Suppressor macrophage (primary cell): ENCODE measurements around the gene EN1.

Experiments used
- DNase-seq, 4 experiments: peaks; one replicate each; pipeline ENCODE4 v3.0.0-alpha.2; 2020 to 2022

Gene EN1

DNA sequence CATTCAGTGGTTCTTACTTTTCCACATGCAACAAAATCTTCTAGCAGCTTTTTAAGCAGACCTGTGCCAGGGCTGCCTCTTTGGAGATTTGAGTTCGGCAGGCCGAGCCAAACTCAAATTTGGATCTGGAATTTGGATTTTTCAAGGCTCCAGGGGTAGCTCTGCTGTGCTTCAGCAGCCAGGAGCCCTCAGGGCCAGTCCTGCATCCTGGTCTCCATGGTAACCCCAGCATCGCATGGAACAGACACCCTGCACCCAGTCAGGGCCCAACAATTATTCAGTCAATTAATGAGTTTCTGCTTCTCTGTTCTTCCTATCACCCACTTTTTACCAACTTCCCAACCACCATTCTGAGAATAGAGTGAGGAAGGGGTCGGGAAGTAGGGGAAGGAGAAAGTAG lies 30.0 kb downstream of the EN1 start:
- no peak for DNase-seq

GRCh38 chr2:118816669-118817068 lies 30.8 kb downstream of the EN1 start:
- DNase-seq = no peak

GRCh38 chr2:118815731-118816130 lies 31.7 kb downstream of the EN1 start:
- DNase-seq = no peak

DNA sequence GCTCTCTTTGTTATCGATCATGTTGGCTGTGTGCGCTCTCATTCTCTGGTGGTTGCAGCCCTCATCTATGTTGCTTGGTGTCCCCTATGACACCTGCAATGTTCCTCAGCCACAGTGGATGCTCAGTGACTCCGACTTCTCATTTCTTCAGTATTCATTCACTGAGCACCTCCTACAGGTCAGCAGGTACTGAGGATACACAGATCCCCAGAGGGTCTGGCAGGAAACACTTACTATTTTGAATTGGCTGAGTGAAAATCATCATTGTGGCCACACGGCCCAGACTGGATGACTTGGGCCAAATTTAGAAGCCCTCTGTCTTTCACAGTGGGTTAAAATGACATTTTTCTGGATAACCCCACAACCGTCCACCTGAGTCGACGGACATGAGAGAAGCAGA lies 32.1 kb downstream of the EN1 start:
- no peak for DNase-seq

DNA sequence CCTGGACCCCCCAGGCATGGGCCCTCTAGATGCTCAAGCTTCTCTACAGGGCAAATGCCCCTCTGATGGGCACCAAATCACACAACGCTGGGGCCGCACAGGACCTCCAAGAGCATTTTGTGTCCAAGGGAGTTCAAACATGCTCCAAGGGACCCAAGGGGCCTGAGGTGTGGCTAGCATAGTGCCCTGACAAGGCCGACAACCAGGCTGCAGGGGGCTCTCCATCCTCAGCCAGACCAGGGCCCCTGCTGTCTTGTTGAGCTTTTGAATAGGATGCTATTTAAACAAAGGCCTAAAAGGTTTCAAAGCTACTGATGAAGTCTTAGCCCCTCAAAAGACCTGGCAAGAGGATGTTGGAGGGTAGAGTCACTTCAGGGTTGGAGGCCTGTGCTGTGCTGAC lies 33.1 kb downstream of the EN1 start:
- DNase-seq = no peak

DNA sequence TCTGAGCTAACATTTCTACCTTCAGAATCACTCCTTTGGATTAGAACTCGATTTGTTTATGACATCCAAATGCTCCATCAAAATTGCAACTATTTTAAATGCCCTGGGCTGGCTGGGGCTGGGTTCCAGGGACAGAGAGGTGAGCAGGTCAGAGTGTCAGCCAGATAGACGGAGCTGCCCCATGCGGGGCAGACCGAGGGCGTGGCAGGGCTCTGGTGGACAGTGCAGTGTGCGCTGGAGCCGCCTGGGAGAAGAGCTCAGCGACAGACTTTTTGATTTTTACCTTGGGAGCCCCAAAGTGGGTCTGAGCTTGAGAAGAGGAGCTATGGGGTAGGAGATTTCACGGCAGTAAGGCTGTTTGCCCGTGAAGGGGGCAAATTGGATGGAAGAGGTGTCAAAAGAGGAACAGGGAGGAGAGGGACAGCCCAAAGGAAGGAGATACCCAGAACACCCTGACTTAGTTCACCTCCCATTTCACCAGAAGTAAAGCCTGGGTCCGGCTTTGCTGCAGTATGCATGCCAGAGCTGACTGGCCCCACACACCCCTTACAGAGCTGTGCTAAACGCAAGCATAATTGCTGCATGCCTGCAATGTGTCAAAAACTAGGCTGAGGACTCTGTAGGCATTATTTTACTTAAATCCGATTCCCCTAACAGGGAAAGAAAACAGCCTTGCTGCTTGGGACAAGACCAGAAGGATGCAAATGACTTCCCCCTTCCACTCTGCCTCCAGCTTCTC lies 33.7 kb downstream of the EN1 start:
- DNase-seq = no peak

GRCh38 chr2:118813111-118813510 lies 34.3 kb downstream of the EN1 start:
- DNase-seq = no peak

DNA sequence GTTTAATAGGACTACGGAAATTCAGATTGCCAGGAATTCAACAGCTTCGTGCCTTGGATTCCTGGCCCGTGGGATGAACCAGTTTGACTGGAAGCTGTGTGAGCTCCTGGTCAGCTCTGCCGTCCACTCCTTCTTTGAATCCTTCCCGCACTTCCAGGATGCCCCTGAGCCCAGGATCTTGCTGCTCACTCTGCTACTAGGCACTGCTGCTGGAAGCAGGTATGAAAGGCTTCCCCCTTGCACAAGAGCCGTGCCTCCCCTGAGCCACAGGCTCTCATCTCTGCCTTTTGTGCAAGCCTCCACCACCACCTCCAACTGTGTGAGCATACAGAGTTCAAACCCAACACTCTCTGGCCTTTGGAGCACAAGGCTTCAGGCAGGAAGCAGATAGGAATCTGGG lies 34.9 kb downstream of the EN1 start:
- no peak for DNase-seq

- DNase-seq = no peak
Measured at GRCh38 chr2:118811514-118812115, 35.8 kb downstream of the EN1 start.

GRCh38 chr2:118810766-118811165 lies 36.7 kb downstream of the EN1 start:
- no peak for DNase-seq

GRCh38 chr2:118808429-118808809 lies 39.0 kb downstream of the EN1 start:
- DNase-seq = no peak

DNA sequence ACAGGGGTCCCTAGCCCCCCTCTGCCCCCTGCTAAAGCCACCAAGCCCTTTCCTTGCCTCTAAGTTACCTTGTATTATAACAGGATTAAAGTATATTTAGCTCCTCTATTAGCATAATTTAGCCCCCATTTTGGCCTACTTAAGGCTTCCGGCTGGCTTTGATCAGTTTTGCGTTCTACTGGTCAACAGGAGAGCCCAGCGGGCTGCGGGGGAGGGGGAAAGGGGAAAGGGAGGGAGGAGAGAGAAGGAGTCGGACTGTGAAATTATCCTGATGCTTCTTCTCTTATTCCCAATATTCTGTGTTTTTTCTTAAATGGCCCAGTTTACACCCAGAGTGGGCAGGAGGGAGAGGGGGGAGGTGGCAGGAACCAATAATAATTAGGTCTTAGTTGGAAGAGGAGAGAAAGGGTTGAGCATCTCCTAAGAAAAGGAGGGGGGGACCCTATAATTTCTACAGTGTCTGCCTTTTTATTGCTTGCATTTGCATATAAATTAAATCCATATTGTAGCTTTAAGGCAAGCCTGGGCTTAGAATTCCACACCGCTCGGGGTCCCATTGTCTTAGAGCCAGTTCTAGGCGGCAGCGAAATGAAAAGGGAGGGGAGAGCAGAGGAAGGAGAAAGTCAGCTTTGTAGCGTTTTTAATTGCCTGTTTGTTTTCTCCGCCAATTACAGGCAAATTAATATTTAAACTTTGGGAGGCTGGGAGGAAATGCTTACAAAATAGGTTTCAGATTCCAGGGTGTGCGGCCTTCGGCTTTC lies 39.6 kb downstream of the EN1 start:
- no peak for DNase-seq

- no peak for DNase-seq
Measured at GRCh38 chr2:118806797-118807667, 40.4 kb downstream of the EN1 start.

GRCh38 chr2:118805064-118805690 lies 42.3 kb downstream of the EN1 start:
- DNase-seq = no peak

DNA sequence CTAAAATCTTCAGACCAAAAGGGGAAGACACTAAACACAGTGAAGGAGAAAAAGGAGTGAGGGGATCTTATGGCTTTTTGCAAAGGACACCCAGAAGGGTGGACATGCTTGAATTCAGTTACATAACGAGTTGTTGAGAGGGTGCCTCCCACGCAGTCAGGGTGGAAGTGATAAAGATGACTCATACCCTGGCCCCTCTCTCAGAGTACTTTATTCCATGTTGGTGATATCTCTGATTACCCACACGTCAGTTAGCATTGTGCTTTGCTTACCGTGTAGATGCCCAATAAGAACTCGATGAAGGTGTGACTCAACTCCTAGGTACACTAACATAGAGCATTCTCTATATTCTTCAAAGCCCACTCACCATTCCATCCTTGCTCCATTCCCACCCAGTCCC lies 44.4 kb downstream of the EN1 start:
- no peak for DNase-seq

DNA sequence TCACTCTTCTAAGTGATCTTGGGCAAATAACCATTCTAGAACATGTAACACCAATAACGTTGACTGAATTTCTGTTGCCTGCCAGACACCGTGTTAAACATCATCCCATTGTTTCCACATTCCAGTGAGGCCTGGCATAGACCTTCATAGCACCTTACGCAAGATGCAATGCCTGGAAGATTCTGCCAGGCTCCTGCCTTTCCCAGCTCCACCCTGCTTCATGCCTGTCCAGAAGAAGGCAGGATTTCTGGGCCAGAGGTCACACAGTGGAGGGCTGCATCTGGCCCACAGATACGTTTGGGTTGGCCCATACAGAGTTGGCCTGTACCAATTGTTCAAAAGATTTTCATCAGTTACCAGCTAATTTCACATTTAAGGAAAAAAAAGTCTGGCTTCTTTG lies 46.3 kb downstream of the EN1 start:
- DNase-seq = no peak

- no peak for DNase-seq
Measured at GRCh38 chr2:118800736-118801135, 46.7 kb downstream of the EN1 start.

- DNase-seq = no peak
Measured at GRCh38 chr2:118794546-118794945, 52.9 kb downstream of the EN1 start.
